HepG2 (cell line): ENCODE results near the gene PMPCB. TPM values are rescaled to one million over a fixed set of nuclear protein-coding genes. Genes with fewer than 3 reads are reported as not detected.

Experiments used
- BCLAF1 ChIP-seq: fragments of 450-650 bp; IDR thresholded peaks from 2 replicates; pipeline ENCODE4 v1.6.1; 2017; ENCODE audit warnings: mild to moderate bottlenecking
- CERS6 ChIP-seq: sonication (generic); formaldehyde crosslinking; IDR thresholded peaks from 2 replicates; pipeline ENCODE4 v1.5.0; 2020; ENCODE audit warnings: missing genetic modification reagents
- DMAP1 ChIP-seq: IDR thresholded peaks from 2 replicates; pipeline ENCODE4 v1.6.1; 2016
- GATAD1 ChIP-seq: IDR thresholded peaks from 2 replicates; pipeline ENCODE4 v1.6.1; 2016; ENCODE audit warnings: missing genetic modification reagents, missing compliant biosample characterization
- HDAC1 ChIP-seq: sonication (generic); formaldehyde crosslinking; IDR thresholded peaks from 2 replicates; pipeline ENCODE4 v1.5.1; 2020; ENCODE audit warnings: mild to moderate bottlenecking, missing genetic modification reagents
- HNF4G ChIP-seq, 2 experiments: sonication (generic) in 1 of 2; formaldehyde crosslinking in 1 of 2; IDR thresholded peaks; 2 replicates each; pipeline versions ENCODE4 v1.4.0 to v1.6.1; 2011 to 2020; ENCODE audit warnings: borderline replicate concordance in 2 of 2, low read depth in 2 of 2, mild to moderate bottlenecking in 2 of 2, low read length in 1 of 2, missing genetic modification reagents in 1 of 2, moderate library complexity in 1 of 2
- HOXA9 ChIP-seq: sonication (generic); formaldehyde crosslinking; IDR thresholded peaks from 2 replicates; pipeline ENCODE4 v1.8.1; 2022; ENCODE audit warnings: missing genetic modification reagents, mild to moderate bottlenecking, moderate library complexity, borderline replicate concordance
- ISL2 ChIP-seq: sonication (generic); formaldehyde crosslinking; IDR thresholded peaks from 2 replicates; pipeline ENCODE4 v1.5.0; 2020; ENCODE audit warnings: missing genetic modification reagents
- KLF9 ChIP-seq: IDR thresholded peaks from 2 replicates; pipeline ENCODE4 v1.6.1; 2016; ENCODE audit warnings: low read depth
- NFIB ChIP-seq: sonication (generic); formaldehyde crosslinking; IDR thresholded peaks from 2 replicates; pipeline ENCODE4 v1.9.0; 2021; ENCODE audit warnings: missing genetic modification reagents, mild to moderate bottlenecking, borderline replicate concordance
- NFYB ChIP-seq: sonication (generic); formaldehyde crosslinking; IDR thresholded peaks from 2 replicates; pipeline ENCODE4 v1.4.0; 2020; ENCODE audit warnings: missing genetic modification reagents
- PPARG ChIP-seq: conservative IDR thresholded peaks from 2 replicates; pipeline ENCODE4 v1.6.1; 2016; ENCODE audit warnings: missing biosample characterization, missing genetic modification reagents
- PRDM4 ChIP-seq: sonication (generic); formaldehyde crosslinking; IDR thresholded peaks from 2 replicates; pipeline ENCODE4 v1.9.0; 2021; ENCODE audit warnings: missing genetic modification reagents, borderline replicate concordance
- SP1 ChIP-seq, 2 experiments: fragments of 450-650 bp in 1 of 2; sonication (generic) in 1 of 2; formaldehyde crosslinking in 1 of 2; IDR thresholded peaks; 2 replicates each; pipeline versions ENCODE4 v1.4.0 to v1.6.1; 2016 to 2020; ENCODE audit warnings: missing genetic modification reagents in 1 of 2
- STAT5B ChIP-seq: sonication (generic); formaldehyde crosslinking; IDR thresholded peaks from 2 replicates; pipeline ENCODE4 v1.4.0; 2020; ENCODE audit warnings: missing genetic modification reagents
- TFAP4 ChIP-seq: sonication (generic); IDR thresholded peaks from 2 replicates; pipeline ENCODE4 v1.6.1; 2016; ENCODE audit warnings: low read depth, borderline replicate concordance
- ZNF317 ChIP-seq: sonication (generic); formaldehyde crosslinking; IDR thresholded peaks from 2 replicates; pipeline ENCODE4 v1.5.0; 2020; ENCODE audit warnings: mild to moderate bottlenecking, missing genetic modification reagents
- ZNF337 ChIP-seq: sonication (generic); formaldehyde crosslinking; IDR thresholded peaks from 2 replicates; pipeline ENCODE4 v1.5.1; 2020; ENCODE audit warnings: missing genetic modification reagents, low read depth, mild to moderate bottlenecking, borderline replicate concordance
- ZNF441 ChIP-seq: sonication (generic); formaldehyde crosslinking; IDR thresholded peaks from 2 replicates; pipeline ENCODE4 v1.7.0; 2021; ENCODE audit warnings: missing genetic modification reagents, borderline replicate concordance
- ZNF530 ChIP-seq: sonication (generic); formaldehyde crosslinking; IDR thresholded peaks from 2 replicates; pipeline ENCODE4 v1.5.0; 2020; ENCODE audit warnings: low read depth, mild to moderate bottlenecking, missing genetic modification reagents
- ZNF552 ChIP-seq: sonication (generic); formaldehyde crosslinking; IDR thresholded peaks from 2 replicates; pipeline ENCODE4 v1.9.0; 2022; ENCODE audit warnings: missing genetic modification reagents, mild to moderate bottlenecking, borderline replicate concordance
- ZNF7 ChIP-seq: IDR thresholded peaks from 2 replicates; pipeline ENCODE4 v1.6.1; 2016; ENCODE audit warnings: missing biosample characterization, missing genetic modification reagents
- ZNF879 ChIP-seq: sonication (generic); formaldehyde crosslinking; IDR thresholded peaks from 2 replicates; pipeline ENCODE4 v1.8.1; 2023; ENCODE audit warnings: missing genetic modification reagents
- polyA plus RNA-seq, 8 experiments: library from polyadenylated mRNA; depleted of rRNA in 3 of 8; stranded (reverse) in 7 of 8; unstranded in 1 of 8; fragments of >200 nt; fragmentation: Illumina TruSeq in 4 of 8; extraction: Trizol in 4 of 8; gene quantifications; 2 replicates each; pipeline versions ENCODE4 v1.2.1 to v1.2.3, GENCODE V29; 2011 to 2016; ENCODE audit warnings: low read depth in 4 of 8, missing spikeins in 1 of 8, mixed read lengths in 1 of 8; ENCODE audit not compliant: insufficient read depth in 1 of 8
- total RNA-seq, 5 experiments: library from RNA; depleted of rRNA; stranded (reverse); fragments of >200 nt; fragmentation: Illumina TruSeq; extraction: Trizol; gene quantifications; 2 replicates each; pipeline ENCODE4 v1.2.3, GENCODE V29; 2016; ENCODE audit warnings: low read depth in 1 of 5

PMPCB gene
- total and polyA plus RNA-seq, 2 of the 13 experiments (the other 11 are each of a cell fraction or from before 2014, with no cell fraction given) = 80.8 to 124 TPM

GRCh38 chr7:103347507-103348267 is 50.5 kb downstream of the PMPCB start, which contains the start of gene PSMC2 (continued):
- TF ChIP-seq TFAP4 = peak; percentile 39; the same call in 1 of the 2 replicates
- no peak for TF ChIP-seq NFIB
- no peak for TF ChIP-seq HOXA9 (CRISPR knock-in tag)
- TF ChIP-seq SP1 (IDR thresholded peaks at IDR 0.05) = no peak
- peak; percentile 49 for TF ChIP-seq SP1 (CRISPR knock-in tag; IDR thresholded peaks at IDR 0.05)
- no peak for TF ChIP-seq ZNF317 (CRISPR knock-in tag)
- no peak for TF ChIP-seq ZNF7
- no peak for TF ChIP-seq ISL2 (CRISPR knock-in tag)
- no peak for TF ChIP-seq ZNF879 (CRISPR knock-in tag)
- TF ChIP-seq PRDM4 (CRISPR knock-in tag) = no peak
- TF ChIP-seq GATAD1 (CRISPR knock-in tag) = peak; percentile 96
- no peak for TF ChIP-seq PPARG (CRISPR knock-in tag)
- TF ChIP-seq STAT5B (CRISPR knock-in tag) = 0 out of 2 replicates have a peak, but pooled peaks have one; percentile 55
- peak; percentile 96 for TF ChIP-seq DMAP1
- TF ChIP-seq ZNF530 (CRISPR knock-in tag) = no peak
- TF ChIP-seq ZNF441 = no peak
- no peak for TF ChIP-seq ZNF552 (CRISPR knock-in tag)
- TF ChIP-seq ZNF337 (CRISPR knock-in tag) = peak; percentile 53; the same call in 1 of the 2 replicates
- TF ChIP-seq HNF4G (IDR thresholded peaks at IDR 0.05; ENCODE audit: borderline replicate concordance, low read depth, low read length) = peak; percentile 44; the same call in 1 of the 2 replicates
- TF ChIP-seq HNF4G (CRISPR knock-in tag; IDR thresholded peaks at IDR 0.05; ENCODE audit: borderline replicate concordance, low read depth) = no peak
- no peak for TF ChIP-seq BCLAF1
- no peak for TF ChIP-seq CERS6 (CRISPR knock-in tag)
- peak; percentile 11; the same call in 1 of the 2 replicates for TF ChIP-seq NFYB (CRISPR knock-in tag)
- peak; percentile 91 for TF ChIP-seq HDAC1 (CRISPR knock-in tag)
- TF ChIP-seq KLF9 (CRISPR knock-in tag) = 0 out of 2 replicates have a peak, but pooled peaks have one; percentile 62
